Spleen (tissue), 3 donors: Measurements from ENCODE around the gene ADAMTSL3.

Source experiments
- POLR2A ChIP-seq, 3 donors: fragments of 450-650 bp; IDR thresholded peaks; one replicate each; pipeline ENCODE4 v1.5.1; 2017; ENCODE audit warnings: antibody characterized with exemption in 3 of 3, mild to moderate bottlenecking in 1 of 3
- POLR2AphosphoS5 ChIP-seq, 3 donors: sonication (generic); formaldehyde crosslinking; IDR thresholded peaks; one replicate each; pipeline ENCODE4 v1.5.1; 2017; ENCODE audit warnings: antibody characterized with exemption in 3 of 3

DNA sequence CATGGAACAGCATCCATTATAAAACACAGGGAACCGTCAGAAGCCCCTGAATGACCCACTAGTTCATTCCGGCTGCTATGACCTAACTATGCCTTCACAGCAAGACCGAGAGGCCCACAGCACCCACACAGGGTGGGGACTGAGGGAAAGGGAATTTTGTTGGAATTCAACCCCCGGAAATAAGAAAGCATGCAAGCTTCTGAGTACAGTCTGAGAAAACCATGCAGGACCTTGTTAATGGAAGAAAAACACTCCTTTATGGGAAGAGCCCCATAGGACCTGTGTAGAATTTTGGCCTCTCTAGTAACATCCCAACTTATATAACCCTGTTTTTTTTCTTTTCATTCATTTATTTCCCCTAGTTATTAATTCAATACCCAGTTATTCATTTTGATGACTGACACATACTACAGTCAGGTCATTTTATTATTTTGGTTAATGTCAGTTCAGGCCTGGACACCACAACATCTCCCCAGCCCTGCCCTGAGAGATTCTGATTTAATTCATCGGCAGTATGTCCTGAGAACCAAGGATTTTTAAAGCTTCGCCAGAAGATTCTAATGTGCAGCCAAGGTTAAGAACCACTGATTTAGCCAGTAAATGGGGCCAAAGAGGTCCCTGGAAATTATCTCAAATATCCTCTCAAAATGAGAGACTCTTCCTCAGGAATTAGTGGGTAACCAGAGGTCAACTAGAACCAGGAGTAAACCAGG lies 350.0 kb downstream of the ADAMTSL3 start:
- TF ChIP-seq POLR2A (IDR thresholded peaks at IDR 0.05) (no peak), POLR2AphosphoS5 (IDR thresholded peaks at IDR 0.05) (no peak)
